GM23338 (cell line): ENCODE results near the gene BTBD9. TPM values are rescaled to one million over a fixed set of nuclear protein-coding genes. Genes with fewer than 3 reads are reported as not detected.

ENCODE experiments used
- ATAC-seq: fragments of 200-7000 bp; cut with Tn5 transposase; 3 replicates; pipeline ENCODE4 v1.9.1; 2020
- DNase-seq: peaks from one replicate; pipeline ENCODE4 v3.0.0-alpha.2; 2015; ENCODE audit warnings: low spot score
- H2AFZ ChIP-seq: fragments of 200-600 bp; sonication (generic); 2 replicates; pipeline ENCODE4 v1.8.0; 2016; ENCODE audit warnings: antibody characterized with exemption, mild to moderate bottlenecking, moderate library complexity
- H3F3A ChIP-seq: fragments of 200-600 bp; sonication (generic); replicated peaks from 2 replicates; pipeline ENCODE4 v1.8.0; 2017; ENCODE audit warnings: antibody characterized with exemption, mixed run types, low read depth
- H3K27ac ChIP-seq: fragments of 200-600 bp; sonication (generic); 2 replicates; pipeline ENCODE4 v1.6.1; 2016; ENCODE audit warnings: low read depth
- H3K27me3 ChIP-seq: fragments of 200-600 bp; sonication (generic); 2 replicates; pipeline ENCODE4 v1.8.0; 2016; ENCODE audit warnings: mild to moderate bottlenecking, mixed run types, moderate library complexity; ENCODE audit not compliant: insufficient read depth
- H3K36me3 ChIP-seq: fragments of 200-600 bp; sonication (generic); 2 replicates; pipeline ENCODE4 v1.8.0; 2016; ENCODE audit warnings: mild to moderate bottlenecking; ENCODE audit not compliant: insufficient read depth
- H3K4me1 ChIP-seq: fragments of 200-600 bp; sonication (generic); 2 replicates; pipeline ENCODE4 v1.8.0; 2016; ENCODE audit warnings: mild to moderate bottlenecking, moderate library complexity; ENCODE audit not compliant: insufficient read depth
- H3K4me2 ChIP-seq: fragments of 200-600 bp; sonication (generic); 2 replicates; pipeline ENCODE4 v1.7.1; 2017; ENCODE audit warnings: mixed run types
- H3K4me3 ChIP-seq: fragments of 200-600 bp; sonication (generic); 2 replicates; pipeline ENCODE4 v1.6.1; 2016; ENCODE audit warnings: mixed run types
- H3K79me2 ChIP-seq: fragments of 200-600 bp; sonication (generic); replicated peaks from 2 replicates; pipeline ENCODE4 v1.8.0; 2017; ENCODE audit warnings: mild to moderate bottlenecking; ENCODE audit not compliant: insufficient read depth
- H3K9me2 ChIP-seq: fragments of 200-600 bp; sonication (generic); 2 replicates; pipeline ENCODE4 v1.8.0; 2017; ENCODE audit not compliant: insufficient read depth
- H4K20me1 ChIP-seq: fragments of 200-600 bp; sonication (generic); replicated peaks from 2 replicates; pipeline ENCODE4 v1.8.0; 2017; ENCODE audit warnings: mild to moderate bottlenecking; ENCODE audit not compliant: insufficient read depth
- H3K27ac Mint-ChIP-seq: 2 replicates; pipeline ENCODE4 v1.8.0; 2020; ENCODE audit warnings: inconsistent platforms, mild to moderate bottlenecking, moderate library complexity, mixed read lengths
- H3K27me3 Mint-ChIP-seq: 3 replicates; pipeline ENCODE4 v1.8.0; 2022; ENCODE audit warnings: low read depth, mild to moderate bottlenecking, moderate library complexity, mixed read lengths, inconsistent platforms; ENCODE audit not compliant: insufficient read depth, poor library complexity
- H3K36me3 Mint-ChIP-seq: 3 replicates; pipeline ENCODE4 v1.8.0; 2021; ENCODE audit warnings: low read depth, mild to moderate bottlenecking, inconsistent platforms, moderate library complexity, mixed read lengths
- H3K4me1 Mint-ChIP-seq: 3 replicates; pipeline ENCODE4 v1.8.0; 2020; ENCODE audit warnings: mild to moderate bottlenecking, inconsistent platforms, mixed read lengths
- H3K4me3 Mint-ChIP-seq: 3 replicates; pipeline ENCODE4 v1.8.0; 2021; ENCODE audit warnings: moderate library complexity, mild to moderate bottlenecking, inconsistent platforms, mixed read lengths
- H3K9me3 Mint-ChIP-seq: 3 replicates; pipeline ENCODE4 v1.8.0; 2020; ENCODE audit warnings: moderate library complexity, mild to moderate bottlenecking, inconsistent platforms, mixed read lengths
- CREB1 ChIP-seq: fragments of 250-450 bp; sonication (Bioruptor Pico); IDR thresholded peaks from 2 replicates; pipeline ENCODE4 v1.5.0; 2020; ENCODE audit warnings: low read depth, mild to moderate bottlenecking, moderate library complexity
- CTCF ChIP-seq, 2 experiments: fragments of 200-600 bp in 1 of 2; sonication (generic) in 1 of 2; conservative IDR thresholded peaks; 2 replicates each; pipeline versions ENCODE4 v1.5.1 to v1.6.1; 2016 to 2017; ENCODE audit warnings: antibody characterized with exemption in 2 of 2, low read depth in 2 of 2, mild to moderate bottlenecking in 2 of 2, moderate library complexity in 1 of 2
- ETS1 ChIP-seq: IDR thresholded peaks from 2 replicates; pipeline ENCODE4 v1.6.1; 2016; ENCODE audit warnings: antibody characterized with exemption
- EZH2 ChIP-seq: fragments of 200-600 bp; sonication (generic); IDR thresholded peaks from one replicate; pipeline ENCODE4 v1.8.0; 2017; ENCODE audit warnings: antibody characterized with exemption, mild to moderate bottlenecking, low read depth; ENCODE audit not compliant: unreplicated experiment
- EZH2phosphoT487 ChIP-seq: fragments of 200-600 bp; sonication (generic); IDR thresholded peaks from one replicate; pipeline ENCODE4 v1.8.1; 2018; ENCODE audit warnings: antibody characterized with exemption; ENCODE audit not compliant: unreplicated experiment
- JUNB ChIP-seq: IDR thresholded peaks from one replicate; pipeline ENCODE4 v1.6.1; 2016; ENCODE audit warnings: antibody characterized with exemption; ENCODE audit not compliant: unreplicated experiment
- NANOG ChIP-seq: IDR thresholded peaks from 2 replicates; pipeline ENCODE4 v1.6.1; 2016; ENCODE audit warnings: antibody characterized with exemption, borderline replicate concordance
- REST ChIP-seq: IDR thresholded peaks from one replicate; pipeline ENCODE4 v1.6.1; 2018; ENCODE audit warnings: antibody characterized with exemption; ENCODE audit not compliant: unreplicated experiment
- ZNF114 ChIP-seq: fragments of 250-450 bp; sonication (Bioruptor Pico); IDR thresholded peaks from 2 replicates; pipeline ENCODE4 v1.5.0; 2020; ENCODE audit warnings: mild to moderate bottlenecking, moderate library complexity
- ZNF331 ChIP-seq: fragments of 250-450 bp; sonication (Bioruptor Pico); IDR thresholded peaks from 2 replicates; pipeline ENCODE4 v1.5.0; 2020; ENCODE audit warnings: low read depth, mild to moderate bottlenecking, moderate library complexity
- ZNF462 ChIP-seq: fragments of 250-450 bp; sonication (Bioruptor Pico); IDR thresholded peaks from 2 replicates; pipeline ENCODE4 v1.5.0; 2020; ENCODE audit warnings: mild to moderate bottlenecking, moderate library complexity
- polyA plus RNA-seq: library from polyadenylated mRNA; unstranded; fragments of >200 nt; fragmentation: Nextera tagmentation; extraction: Ambion mirVana; gene quantifications from 2 replicates; pipeline ENCODE4 v1.2.1, GENCODE V29; 2016
- total RNA-seq: library from RNA; depleted of rRNA; stranded (reverse); fragments of >200 nt; shearing (Covaris generic); gene quantifications from 2 replicates; pipeline ENCODE4 v1.2.3, GENCODE V29; 2014

The BTBD9 gene
- total and polyA plus RNA-seq, 2 experiments from 2014 or later = 4.2 to 5.3 TPM

GRCh38 chr6:38284802-38285394 is 354.8 kb downstream of the BTBD9 start:
- Histone ChIP-seq H3K4me2 (no peak overlapping the region), H3K36me3 (no peaks in the 10 kb centered on the region; the same call in 1 of the 2 replicates), H3K79me2 (no peaks in the 10 kb centered on the region), H3K9me2 (no peaks in the 10 kb centered on the region; the same call in none of the 2 replicates), H3K4me3 (no peak overlapping the region), H3K4me1 (peaks cover 11% of the 10 kb centered on the region), H3K27me3 (no peaks in the 10 kb centered on the region), H3F3A (no peaks in the 10 kb centered on the region), H4K20me1 (no peaks in the 10 kb centered on the region), H2AFZ (no peak overlapping the region), H3K27ac (no peak overlapping the region)
- Mint-ChIP-seq H3K4me3 (no peak overlapping the region), H3K9me3 (no peaks in the 10 kb centered on the region), H3K4me1 (peaks cover 30% of the 10 kb centered on the region), H3K27me3 (no peaks in the 10 kb centered on the region), H3K36me3 (no peaks in the 10 kb centered on the region), H3K27ac (no peak overlapping the region)
- ATAC-seq = no peak
- TF ChIP-seq ZNF331 (CRISPR knock-in tag) (no peak), CTCF (conservative IDR thresholded peaks at IDR 0.05; ENCODE audit: low read depth in 2 of 2) (no peak), JUNB (no peak), ETS1 (no peak), ZNF462 (CRISPR knock-in tag) (no peak), ZNF114 (CRISPR knock-in tag) (no peak), EZH2 (no peak), REST (no peak), CREB1 (CRISPR knock-in tag) (no peak), NANOG (no peak), EZH2phosphoT487 (no peak)
- no peak for DNase-seq
